Muscle layer of duodenum (tissue), 2 donors: Measurements from ENCODE around the gene SUN5.

Source experiments
- H3K27ac ChIP-seq: one replicate; pipeline ENCODE4 v1.7.0; 2013; ENCODE audit warnings: mild to moderate bottlenecking, low read length
- H3K27me3 ChIP-seq: one replicate; pipeline ENCODE4 v1.7.0; 2013; ENCODE audit warnings: low read depth, mild to moderate bottlenecking, control low read depth, low read length
- H3K36me3 ChIP-seq, 2 donors: one replicate each; pipeline ENCODE4 v1.7.0; 2013; ENCODE audit warnings: low read length in 2 of 2, control low read depth in 1 of 2, mild to moderate bottlenecking in 1 of 2; ENCODE audit not compliant: insufficient read depth in 2 of 2, control insufficient read depth in 1 of 2
- H3K4me1 ChIP-seq, 2 donors: one replicate each; pipeline ENCODE4 v1.7.0; 2013; ENCODE audit warnings: low read length in 2 of 2, mild to moderate bottlenecking in 2 of 2, control low read depth in 1 of 2, moderate library complexity in 1 of 2; ENCODE audit not compliant: insufficient read depth in 2 of 2, control insufficient read depth in 1 of 2
- H3K4me3 ChIP-seq, 2 donors: one replicate each; pipeline ENCODE4 v1.7.0; 2013; ENCODE audit warnings: low read length in 2 of 2, low read depth in 1 of 2, mild to moderate bottlenecking in 1 of 2
- H3K9me3 ChIP-seq, 2 donors: one replicate each; pipeline ENCODE4 v1.7.0; 2013; ENCODE audit warnings: low read length in 2 of 2, control low read depth in 1 of 2, mild to moderate bottlenecking in 1 of 2; ENCODE audit not compliant: control insufficient read depth in 1 of 2
- donor health status: healthy.

Gene SUN5

DNA sequence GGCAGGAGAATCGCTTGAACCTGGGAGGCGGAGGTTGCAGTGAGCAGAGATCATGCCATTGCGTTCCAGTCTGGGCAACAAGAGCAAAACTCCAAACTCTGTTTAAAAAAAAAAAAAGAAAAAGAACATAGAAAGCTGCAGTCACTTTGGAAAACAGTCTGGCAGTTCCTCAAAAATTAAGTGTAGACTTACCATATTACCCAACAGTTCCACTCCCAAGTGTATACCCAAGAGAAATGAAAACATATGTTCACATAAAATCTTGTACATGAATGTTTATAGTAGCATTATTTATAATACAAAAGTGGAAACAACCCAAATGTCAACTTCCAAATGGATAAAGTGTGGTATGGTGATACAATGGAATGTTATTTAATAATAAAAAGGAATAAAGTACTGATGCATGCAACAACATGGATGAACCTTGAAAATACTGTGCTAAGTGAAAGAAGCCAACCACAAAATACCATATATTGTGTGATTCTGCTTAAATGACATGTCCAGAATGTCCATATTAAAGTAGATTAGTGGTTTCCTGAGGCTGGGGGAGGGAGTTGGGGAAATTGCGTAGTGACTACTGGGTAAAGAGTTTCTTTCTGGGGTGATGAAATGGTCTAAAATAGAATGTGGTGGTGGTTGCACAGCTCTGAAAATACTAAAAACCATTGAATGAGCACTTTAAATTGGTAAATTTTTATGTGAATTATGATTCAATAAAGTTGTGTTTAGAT lies 62.9 kb downstream of the SUN5 start:
- no peak overlapping the region for H3K27ac ChIP-seq

GRCh38 chr20:32934580-32934979 lies 69.7 kb downstream of the SUN5 start:
- H3K4me1 ChIP-seq, result no peaks in the 10 kb centered on the region
- no peak overlapping the region for H3K27ac ChIP-seq
- no peaks in the 10 kb centered on the region for H3K36me3 ChIP-seq
- no peaks in the 10 kb centered on the region for H3K9me3 ChIP-seq
- no peaks in the 10 kb centered on the region for H3K27me3 ChIP-seq
- no peak overlapping the region for H3K4me3 ChIP-seq

More for the DNA sequence above, 62.9 kb downstream of the SUN5 start:
- no peak overlapping the region for H3K4me3 ChIP-seq
- no peaks in the 10 kb centered on the region for H3K4me1 ChIP-seq
- H3K27me3 ChIP-seq, result no peaks in the 10 kb centered on the region
- H3K36me3 ChIP-seq, result no peaks in the 10 kb centered on the region
- peaks cover 0 to 8% of the 10 kb centered on the region in 2 donors for H3K9me3 ChIP-seq
